ENCODE measurements around the gene MACROD1. TPM values are rescaled to one million over a fixed set of nuclear protein-coding genes. Genes with fewer than 3 reads are reported as not detected.

MACROD1 gene
- total and polyA plus RNA-seq, 2 experiments from 2014 or later, result 21.2 to 403 TPM

DNA sequence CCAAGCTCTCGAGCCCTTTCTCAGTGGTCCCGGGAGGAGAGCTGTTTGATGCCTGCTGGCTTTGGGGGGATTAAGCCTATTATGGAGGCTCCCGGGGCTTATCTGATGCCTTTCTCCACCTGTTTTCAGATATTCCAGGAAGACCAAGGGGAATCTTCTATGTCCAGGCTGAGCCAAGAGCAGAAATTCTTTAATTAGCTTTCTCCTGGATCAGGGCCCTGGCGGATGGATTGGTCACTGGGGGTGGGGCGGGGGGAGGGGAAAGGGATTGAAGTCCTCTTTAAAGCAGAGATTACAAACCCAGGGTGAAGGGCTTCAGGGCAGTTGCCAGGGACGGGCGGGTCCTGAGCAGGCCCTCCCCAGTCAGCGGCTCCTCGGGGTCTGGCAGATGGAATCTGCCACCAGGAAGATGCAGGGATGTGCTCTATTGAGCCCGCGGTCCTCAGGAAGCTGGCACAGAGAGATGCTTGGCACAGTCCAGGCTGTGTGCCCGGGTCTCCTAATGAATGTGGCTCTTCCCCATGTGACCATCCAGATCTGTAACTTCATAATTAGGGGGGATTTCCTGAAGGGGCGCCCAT lies 33.6 kb downstream of the MACROD1 start:
- no peaks in the 10 kb centered on the region for H3F3A ChIP-seq (ENCODE audit: insufficient read depth)
- no peak overlapping the region for H3K4me2 ChIP-seq (ENCODE audit: unreplicated experiment)
- H4K20me1 ChIP-seq (ENCODE audit: insufficient read depth), result no peaks in the 10 kb centered on the region
- H3K27ac ChIP-seq, result no peak overlapping the region
- no peaks in the 10 kb centered on the region for H3K9me2 ChIP-seq (ENCODE audit: insufficient read depth)
- H3K36me3 ChIP-seq (ENCODE audit: low read depth), result no peaks in the 10 kb centered on the region
- H3K9ac ChIP-seq, result no peak overlapping the region
- no peaks in the 10 kb centered on the region for H3K4me1 ChIP-seq (ENCODE audit: insufficient read depth)
- in situ Hi-C loops (cut with MboI), result no loop called here
- H3K4me3 ChIP-seq, result no peak overlapping the region
- 90 to 95% methylated on average over 9 to 13 of the region's 13 CpGs for WGBS, 2 experiments (ENCODE audit: low coverage in 1 of 2, low lambda C conversion rate in 2 of 2, missing lambda C conversion rate in 2 of 2)
- no peak overlapping the region for H2AFZ ChIP-seq
- no peaks in the 10 kb centered on the region for H3K27me3 ChIP-seq (replicated peaks; ENCODE audit: insufficient read depth)
- no peak for DNase-seq
- H3K9me3 ChIP-seq (ENCODE audit: low read depth), result no peaks in the 10 kb centered on the region
- H3K79me2 ChIP-seq (ENCODE audit: insufficient read depth), result no peaks in the 10 kb centered on the region
- TF ChIP-seq EZH2 (IDR thresholded peaks at IDR 0.05; ENCODE audit: insufficient read depth, poor library complexity, severe bottlenecking) (no peak), EZH2phosphoT487 (IDR thresholded peaks at IDR 0.05; ENCODE audit: insufficient read depth, low read depth) (no peak)

DNA sequence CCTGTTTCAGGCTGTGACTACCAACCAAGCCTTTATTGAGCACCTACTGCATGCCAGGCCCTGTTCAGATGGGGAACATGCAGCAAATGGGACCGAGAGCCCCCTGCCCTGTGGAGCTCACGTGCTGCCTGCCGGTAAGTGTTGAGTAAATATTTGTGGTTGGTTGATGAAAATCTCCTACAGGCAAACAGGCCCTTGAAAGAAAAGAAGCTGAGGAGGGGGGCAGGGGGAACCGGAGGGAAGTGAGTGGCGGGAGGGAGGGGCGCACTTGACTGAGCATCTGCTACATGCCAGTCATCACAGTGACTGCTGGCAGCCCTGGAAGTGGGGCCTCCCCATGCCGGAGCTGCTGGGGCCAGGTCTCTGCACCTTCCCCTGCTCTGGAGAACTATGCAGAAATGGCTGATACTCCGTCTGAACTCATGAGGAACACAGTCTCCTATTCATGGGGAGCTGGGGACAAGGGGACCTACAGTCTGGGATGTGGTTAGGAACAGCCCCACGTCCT lies 34.2 kb downstream of the MACROD1 start:
- H3K9ac ChIP-seq, result no peak overlapping the region
- no peak for TF ChIP-seq EZH2 (IDR thresholded peaks at IDR 0.05; ENCODE audit: insufficient read depth, poor library complexity, severe bottlenecking)
- TF ChIP-seq EZH2phosphoT487 (IDR thresholded peaks at IDR 0.05; ENCODE audit: insufficient read depth, low read depth), result no peak
- no peaks in the 10 kb centered on the region for H3K9me3 ChIP-seq (ENCODE audit: low read depth)
- in situ Hi-C loops (cut with MboI), result no loop called here
- DNase-seq, result no peak
- no peak overlapping the region for H3K4me2 ChIP-seq (ENCODE audit: unreplicated experiment)
- H3K4me3 ChIP-seq, result no peak overlapping the region
- no peaks in the 10 kb centered on the region for H3K4me1 ChIP-seq (ENCODE audit: insufficient read depth)
- H3K36me3 ChIP-seq (ENCODE audit: low read depth), result no peaks in the 10 kb centered on the region
- WGBS, 2 experiments (ENCODE audit: low coverage in 1 of 2, low lambda C conversion rate in 2 of 2, missing lambda C conversion rate in 2 of 2), result 87 to 90% methylated on average over 5 to 9 of the region's 9 CpGs
- H3K27me3 ChIP-seq (replicated peaks; ENCODE audit: insufficient read depth), result no peaks in the 10 kb centered on the region
- H3K27ac ChIP-seq, result no peak overlapping the region
- H3K79me2 ChIP-seq (ENCODE audit: insufficient read depth), result no peaks in the 10 kb centered on the region
- no peak overlapping the region for H2AFZ ChIP-seq
- no peaks in the 10 kb centered on the region for H3F3A ChIP-seq (ENCODE audit: insufficient read depth)
- H4K20me1 ChIP-seq (ENCODE audit: insufficient read depth), result no peaks in the 10 kb centered on the region
- H3K9me2 ChIP-seq (ENCODE audit: insufficient read depth), result no peaks in the 10 kb centered on the region

DNA sequence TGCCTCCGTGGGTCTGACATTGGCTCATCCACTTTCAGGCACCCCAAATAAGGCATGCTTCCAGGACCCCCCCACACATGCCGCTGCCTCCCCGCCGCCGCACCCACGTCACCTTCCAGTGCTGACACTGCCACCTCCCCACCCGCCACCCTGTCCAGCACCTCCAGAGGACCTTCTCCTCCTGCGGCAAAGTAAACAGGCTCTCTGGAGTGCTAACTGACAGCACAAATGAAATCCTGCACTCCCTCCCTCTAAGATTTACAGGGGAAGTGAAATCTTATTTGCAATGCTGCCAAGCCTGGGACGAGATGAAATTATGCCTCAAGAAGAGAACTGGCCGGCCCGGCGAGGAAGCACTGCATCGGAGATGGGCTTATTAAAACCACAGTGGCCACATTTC lies 35.3 kb downstream of the MACROD1 start:
- no peak overlapping the region for H3K9ac ChIP-seq
- in situ Hi-C loops (cut with MboI), result no loop called here
- no peak for TF ChIP-seq EZH2 (IDR thresholded peaks at IDR 0.05; ENCODE audit: insufficient read depth, poor library complexity, severe bottlenecking)
- TF ChIP-seq EZH2phosphoT487 (IDR thresholded peaks at IDR 0.05; ENCODE audit: insufficient read depth, low read depth), result no peak
- H3K4me1 ChIP-seq (ENCODE audit: insufficient read depth), result no peaks in the 10 kb centered on the region
- no peaks in the 10 kb centered on the region for H3K79me2 ChIP-seq (ENCODE audit: insufficient read depth)
- H3K9me3 ChIP-seq (ENCODE audit: low read depth), result no peaks in the 10 kb centered on the region
- H3K9me2 ChIP-seq (ENCODE audit: insufficient read depth), result no peaks in the 10 kb centered on the region
- H3K27me3 ChIP-seq (replicated peaks; ENCODE audit: insufficient read depth), result no peaks in the 10 kb centered on the region
- WGBS, 2 experiments (ENCODE audit: low coverage in 1 of 2, low lambda C conversion rate in 2 of 2, missing lambda C conversion rate in 2 of 2), result 82 to 87% methylated on average over 11 to 13 of the region's 13 CpGs
- H3K27ac ChIP-seq, result no peak overlapping the region
- no peaks in the 10 kb centered on the region for H3K36me3 ChIP-seq (ENCODE audit: low read depth)
- no peak overlapping the region for H3K4me2 ChIP-seq (ENCODE audit: unreplicated experiment)
- no peak overlapping the region for H3K4me3 ChIP-seq
- no peak for DNase-seq
- H3F3A ChIP-seq (ENCODE audit: insufficient read depth), result no peaks in the 10 kb centered on the region
- H2AFZ ChIP-seq, result no peak overlapping the region
- H4K20me1 ChIP-seq (ENCODE audit: insufficient read depth), result no peaks in the 10 kb centered on the region

DNA sequence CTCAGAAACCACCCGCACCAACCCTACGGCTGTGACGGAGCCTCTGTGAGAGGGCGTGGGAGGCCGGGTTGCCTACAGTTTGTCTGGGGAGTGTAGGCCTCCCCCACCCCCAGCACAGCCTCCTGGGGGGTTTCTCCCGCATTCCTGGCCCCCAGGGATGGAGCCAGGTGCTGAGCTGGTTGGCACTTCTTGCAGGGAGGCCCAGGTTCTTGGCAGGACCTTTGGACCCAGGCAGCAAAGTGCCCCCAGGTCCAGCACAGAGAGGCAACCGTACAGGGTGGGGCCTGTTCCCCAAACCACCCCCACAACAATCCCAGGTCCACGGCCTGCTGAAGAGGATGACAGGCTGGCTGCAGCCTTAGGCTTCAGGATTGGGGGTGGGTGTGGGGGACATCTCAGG lies 36.5 kb downstream of the MACROD1 start:
- WGBS, 2 experiments (ENCODE audit: low coverage in 1 of 2, low lambda C conversion rate in 2 of 2, missing lambda C conversion rate in 2 of 2), result 95 to 98% methylated on average over 8 of the region's 8 CpGs
- Histone ChIP-seq H2AFZ (no peak overlapping the region), H3K9ac (no peak overlapping the region), H3K9me2 (ENCODE audit: insufficient read depth) (no peaks in the 10 kb centered on the region), H3K27ac (no peak overlapping the region), H3K4me3 (no peak overlapping the region), H3K36me3 (ENCODE audit: low read depth) (no peaks in the 10 kb centered on the region), H3F3A (ENCODE audit: insufficient read depth) (no peaks in the 10 kb centered on the region), H3K4me2 (ENCODE audit: unreplicated experiment) (no peak overlapping the region), H4K20me1 (ENCODE audit: insufficient read depth) (no peaks in the 10 kb centered on the region), H3K79me2 (ENCODE audit: insufficient read depth) (no peaks in the 10 kb centered on the region), H3K4me1 (ENCODE audit: insufficient read depth) (no peaks in the 10 kb centered on the region), H3K27me3 (replicated peaks; ENCODE audit: insufficient read depth) (no peaks in the 10 kb centered on the region), H3K9me3 (ENCODE audit: low read depth) (no peaks in the 10 kb centered on the region)
- no peak for TF ChIP-seq EZH2phosphoT487 (IDR thresholded peaks at IDR 0.05; ENCODE audit: insufficient read depth, low read depth)
- DNase-seq, result no peak
- in situ Hi-C loops (cut with MboI), result no loop called here

Data from GM23248 (cell line).